ENCODE results near the gene C1orf116. TPM values are rescaled to one million over a fixed set of nuclear protein-coding genes. Genes with fewer than 3 reads are reported as not detected.

Gene C1orf116
- total and polyA plus RNA-seq, 10 of the 15 experiments (the other 5 are each of a cell fraction or from before 2014, with no cell fraction given) = 0.01 to 0.08 TPM; not detected in 8

DNA sequence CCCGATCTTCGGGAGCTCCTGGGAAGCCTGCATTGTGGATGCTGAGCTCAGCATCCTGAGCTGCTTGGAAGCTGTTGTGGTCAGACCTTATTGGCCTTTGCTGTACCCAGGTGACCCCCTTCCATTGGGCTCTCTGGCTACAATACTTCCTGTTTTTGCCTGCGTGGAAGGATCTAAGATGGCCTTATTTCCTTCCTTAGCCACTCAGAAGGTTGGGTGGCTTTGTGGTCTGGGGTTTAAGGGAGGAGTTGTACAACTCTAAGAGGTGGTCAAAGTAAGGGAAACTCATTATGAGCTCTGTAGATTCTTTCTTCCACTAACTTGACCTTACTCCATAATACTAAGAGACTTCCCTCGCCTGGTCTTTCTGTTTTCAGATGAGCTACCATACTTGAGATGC, 38.3 kb upstream of the C1orf116 start (continued):
- TF ChIP-seq, protein P1, sequence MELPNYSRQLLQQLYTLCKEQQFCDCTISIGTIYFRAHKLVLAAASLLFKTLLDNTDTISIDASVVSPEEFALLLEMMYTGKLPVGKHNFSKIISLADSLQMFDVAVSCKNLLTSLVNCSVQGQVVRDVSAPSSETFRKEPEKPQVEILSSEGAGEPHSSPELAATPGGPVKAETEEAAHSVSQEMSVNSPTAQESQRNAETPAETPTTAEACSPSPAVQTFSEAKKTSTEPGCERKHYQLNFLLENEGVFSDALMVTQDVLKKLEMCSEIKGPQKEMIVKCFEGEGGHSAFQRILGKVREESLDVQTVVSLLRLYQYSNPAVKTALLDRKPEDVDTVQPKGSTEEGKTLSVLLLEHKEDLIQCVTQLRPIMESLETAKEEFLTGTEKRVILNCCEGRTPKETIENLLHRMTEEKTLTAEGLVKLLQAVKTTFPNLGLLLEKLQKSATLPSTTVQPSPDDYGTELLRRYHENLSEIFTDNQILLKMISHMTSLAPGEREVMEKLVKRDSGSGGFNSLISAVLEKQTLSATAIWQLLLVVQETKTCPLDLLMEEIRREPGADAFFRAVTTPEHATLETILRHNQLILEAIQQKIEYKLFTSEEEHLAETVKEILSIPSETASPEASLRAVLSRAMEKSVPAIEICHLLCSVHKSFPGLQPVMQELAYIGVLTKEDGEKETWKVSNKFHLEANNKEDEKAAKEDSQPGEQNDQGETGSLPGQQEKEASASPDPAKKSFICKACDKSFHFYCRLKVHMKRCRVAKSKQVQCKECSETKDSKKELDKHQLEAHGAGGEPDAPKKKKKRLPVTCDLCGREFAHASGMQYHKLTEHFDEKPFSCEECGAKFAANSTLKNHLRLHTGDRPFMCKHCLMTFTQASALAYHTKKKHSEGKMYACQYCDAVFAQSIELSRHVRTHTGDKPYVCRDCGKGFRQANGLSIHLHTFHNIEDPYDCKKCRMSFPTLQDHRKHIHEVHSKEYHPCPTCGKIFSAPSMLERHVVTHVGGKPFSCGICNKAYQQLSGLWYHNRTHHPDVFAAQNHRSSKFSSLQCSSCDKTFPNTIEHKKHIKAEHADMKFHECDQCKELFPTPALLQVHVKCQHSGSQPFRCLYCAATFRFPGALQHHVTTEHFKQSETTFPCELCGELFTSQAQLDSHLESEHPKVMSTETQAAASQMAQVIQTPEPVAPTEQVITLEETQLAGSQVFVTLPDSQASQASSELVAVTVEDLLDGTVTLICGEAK (IDR thresholded peaks at IDR 0.05; ENCODE audit: borderline replicate concordance) = no peak
- TF ChIP-seq REST (IDR thresholded peaks at IDR 0.05; ENCODE audit: low read depth, low read length) = no peak

DNA sequence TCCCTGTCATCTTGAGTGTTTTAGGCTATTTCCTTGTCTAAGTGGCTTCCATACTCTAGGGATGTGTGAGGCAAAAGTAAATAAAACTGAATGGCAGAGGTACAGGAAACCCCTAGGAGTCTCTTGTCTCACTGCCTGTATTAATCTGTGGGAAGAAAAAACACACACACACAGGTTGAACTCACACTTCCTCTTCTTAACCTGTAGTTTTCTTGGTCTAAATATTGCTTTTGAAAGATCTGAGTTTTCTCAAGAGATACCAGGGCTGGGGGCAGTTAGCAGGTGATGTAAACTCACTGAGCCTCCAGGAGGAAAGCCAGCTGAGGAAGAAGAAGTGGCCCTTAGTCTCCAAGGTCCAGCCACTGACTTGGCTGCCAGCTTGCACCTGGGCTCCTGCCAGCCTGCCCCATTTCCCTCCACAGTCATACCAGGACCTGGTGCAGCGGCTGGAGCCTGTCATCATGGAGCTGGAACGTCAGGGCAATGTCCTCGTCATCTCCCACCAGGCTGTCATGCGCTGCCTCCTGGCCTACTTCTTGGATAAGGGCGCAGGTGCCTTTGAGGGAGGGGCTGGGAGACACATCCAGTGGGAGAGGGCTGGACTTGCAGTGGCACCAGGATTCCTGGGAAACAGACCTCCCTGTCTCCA, 37.4 kb upstream of the C1orf116 start:
- RAD21 ChIA-PET (ENCODE audit: unreplicated experiment) = no interaction called here
- 0 out of 2 replicates have a peak overlapping the region, but pooled peaks have one; percentile 4 for H3K27ac ChIP-seq (ENCODE audit: control insufficient read depth, insufficient read depth)
- no peak for TF ChIP-seq SIX5 (IDR thresholded peaks at IDR 0.05; ENCODE audit: low read depth, low read length, severe bottlenecking)
- peak; percentile 39; the same call in 1 of the 2 replicates for TF ChIP-seq RUNX3 (IDR thresholded peaks at IDR 0.05; ENCODE audit: low read length)
- TF ChIP-seq NBN (IDR thresholded peaks at IDR 0.05) = 0 out of 2 replicates have a peak, but pooled peaks have one; percentile 15
- TF ChIP-seq, protein P2, sequence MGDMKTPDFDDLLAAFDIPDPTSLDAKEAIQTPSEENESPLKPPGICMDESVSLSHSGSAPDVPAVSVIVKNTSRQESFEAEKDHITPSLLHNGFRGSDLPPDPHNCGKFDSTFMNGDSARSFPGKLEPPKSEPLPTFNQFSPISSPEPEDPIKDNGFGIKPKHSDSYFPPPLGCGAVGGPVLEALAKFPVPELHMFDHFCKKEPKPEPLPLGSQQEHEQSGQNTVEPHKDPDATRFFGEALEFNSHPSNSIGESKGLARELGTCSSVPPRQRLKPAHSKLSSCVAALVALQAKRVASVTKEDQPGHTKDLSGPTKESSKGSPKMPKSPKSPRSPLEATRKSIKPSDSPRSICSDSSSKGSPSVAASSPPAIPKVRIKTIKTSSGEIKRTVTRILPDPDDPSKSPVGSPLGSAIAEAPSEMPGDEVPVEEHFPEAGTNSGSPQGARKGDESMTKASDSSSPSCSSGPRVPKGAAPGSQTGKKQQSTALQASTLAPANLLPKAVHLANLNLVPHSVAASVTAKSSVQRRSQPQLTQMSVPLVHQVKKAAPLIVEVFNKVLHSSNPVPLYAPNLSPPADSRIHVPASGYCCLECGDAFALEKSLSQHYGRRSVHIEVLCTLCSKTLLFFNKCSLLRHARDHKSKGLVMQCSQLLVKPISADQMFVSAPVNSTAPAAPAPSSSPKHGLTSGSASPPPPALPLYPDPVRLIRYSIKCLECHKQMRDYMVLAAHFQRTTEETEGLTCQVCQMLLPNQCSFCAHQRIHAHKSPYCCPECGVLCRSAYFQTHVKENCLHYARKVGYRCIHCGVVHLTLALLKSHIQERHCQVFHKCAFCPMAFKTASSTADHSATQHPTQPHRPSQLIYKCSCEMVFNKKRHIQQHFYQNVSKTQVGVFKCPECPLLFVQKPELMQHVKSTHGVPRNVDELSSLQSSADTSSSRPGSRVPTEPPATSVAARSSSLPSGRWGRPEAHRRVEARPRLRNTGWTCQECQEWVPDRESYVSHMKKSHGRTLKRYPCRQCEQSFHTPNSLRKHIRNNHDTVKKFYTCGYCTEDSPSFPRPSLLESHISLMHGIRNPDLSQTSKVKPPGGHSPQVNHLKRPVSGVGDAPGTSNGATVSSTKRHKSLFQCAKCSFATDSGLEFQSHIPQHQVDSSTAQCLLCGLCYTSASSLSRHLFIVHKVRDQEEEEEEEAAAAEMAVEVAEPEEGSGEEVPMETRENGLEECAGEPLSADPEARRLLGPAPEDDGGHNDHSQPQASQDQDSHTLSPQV (IDR thresholded peaks at IDR 0.05) = no peak
- peak; percentile 87 for TF ChIP-seq SPI1 (IDR thresholded peaks at IDR 0.05; ENCODE audit: borderline replicate concordance, insufficient read depth, low read depth, low read length)

More for the DNA sequence above, 37.4 kb upstream of the C1orf116 start:
- Histone ChIP-seq H3K4me1 (ENCODE audit: control insufficient read depth, insufficient read depth, low read length) (peaks cover 12% of the 10 kb centered on the region), H3K9me3 (replicated peaks; ENCODE audit: control insufficient read depth, insufficient read depth, low read length) (no peaks in the 10 kb centered on the region), H3K36me3 (ENCODE audit: control insufficient read depth in 2 of 2, insufficient read depth in 2 of 2, low read length in 1 of 2) (no peaks in the 10 kb centered on the region), H4K20me1 (ENCODE audit: control insufficient read depth, insufficient read depth) (no peaks in the 10 kb centered on the region), H3K4me2 (ENCODE audit: control insufficient read depth, insufficient read depth) (peak overlapping the region; percentile 47), H2AFZ (ENCODE audit: control insufficient read depth, low read depth, low read length) (no peak overlapping the region), H3K9ac (ENCODE audit: control insufficient read depth, insufficient read depth, low read length) (no peak overlapping the region), H3K79me2 (ENCODE audit: control insufficient read depth, insufficient read depth, low read length) (no peaks in the 10 kb centered on the region), H3K4me3 (no peak overlapping the region), H3K27me3 (replicated peaks in 1 of 2; ENCODE audit: control insufficient read depth in 2 of 2, insufficient read depth in 2 of 2, low read length in 1 of 2) (no peaks in the 10 kb centered on the region)
- ChIA-PET POLR2A (no interaction called here), SMC1A (ENCODE audit: uncharacterized antibody, unreplicated experiment) (interaction anchor here (0.9 to 7.7 kb wide), 5 partner anchors 9 to 423 kb away, joined by 3 to 66 read pairs (median 3); partner anchors contain the start of gene YOD1), CTCF (interaction anchor here (1.2 to 10.2 kb wide), 4 partner anchors 10 to 430 kb away, joined by 3 to 131 read pairs (median 8); partner anchors contain the start of genes PFKFB2 and YOD1)
- DNase-seq (ENCODE audit: low read depth, low spot score) (no peak), ATAC-seq (peak; percentile 66), FAIRE-seq (peak; percentile 70)
- BruUV-seq (replicated peaks) = no TSS peak
- 75% methylated on average over 5 of the region's 5 CpGs for WGBS (ENCODE audit: insufficient coverage, insufficient replicate concordance, low lambda C conversion rate, missing lambda C conversion rate)
- intact Hi-C loops (cut with micrococcal nuclease; ENCODE audit: unreplicated experiment) = no loop called here
- in situ Hi-C loops (cut with MboI) = no loop called here
